Uterus (tissue), 2 donors: ENCODE measurements around the gene ASB15.

Source experiments
- POLR2A ChIP-seq, 2 donors: fragments of 450-650 bp; IDR thresholded peaks; one replicate each; pipeline ENCODE4 v1.6.1; 2016; ENCODE audit warnings: antibody characterized with exemption in 2 of 2, mild to moderate bottlenecking in 1 of 2, moderate library complexity in 1 of 2
- TF ChIP-seq, protein P1 (sequence below), 4 experiments: fragments of 200-600 bp in 2 of 4; fragments of 450-650 bp in 2 of 4; sonication (generic) in 2 of 4; IDR thresholded peaks; one replicate each; pipeline ENCODE4 v1.5.1; 2016 to 2019; ENCODE audit warnings: antibody characterized with exemption in 4 of 4, mild to moderate bottlenecking in 2 of 4, moderate library complexity in 1 of 4

GRCh38 chr7:123666492-123666891 lies 64.9 kb downstream of the ASB15 start:
- TF ChIP-seq, protein P1, sequence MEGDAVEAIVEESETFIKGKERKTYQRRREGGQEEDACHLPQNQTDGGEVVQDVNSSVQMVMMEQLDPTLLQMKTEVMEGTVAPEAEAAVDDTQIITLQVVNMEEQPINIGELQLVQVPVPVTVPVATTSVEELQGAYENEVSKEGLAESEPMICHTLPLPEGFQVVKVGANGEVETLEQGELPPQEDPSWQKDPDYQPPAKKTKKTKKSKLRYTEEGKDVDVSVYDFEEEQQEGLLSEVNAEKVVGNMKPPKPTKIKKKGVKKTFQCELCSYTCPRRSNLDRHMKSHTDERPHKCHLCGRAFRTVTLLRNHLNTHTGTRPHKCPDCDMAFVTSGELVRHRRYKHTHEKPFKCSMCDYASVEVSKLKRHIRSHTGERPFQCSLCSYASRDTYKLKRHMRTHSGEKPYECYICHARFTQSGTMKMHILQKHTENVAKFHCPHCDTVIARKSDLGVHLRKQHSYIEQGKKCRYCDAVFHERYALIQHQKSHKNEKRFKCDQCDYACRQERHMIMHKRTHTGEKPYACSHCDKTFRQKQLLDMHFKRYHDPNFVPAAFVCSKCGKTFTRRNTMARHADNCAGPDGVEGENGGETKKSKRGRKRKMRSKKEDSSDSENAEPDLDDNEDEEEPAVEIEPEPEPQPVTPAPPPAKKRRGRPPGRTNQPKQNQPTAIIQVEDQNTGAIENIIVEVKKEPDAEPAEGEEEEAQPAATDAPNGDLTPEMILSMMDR (IDR thresholded peaks at IDR 0.05), result no peak
- TF ChIP-seq POLR2A (IDR thresholded peaks at IDR 0.05), result no peak
